Endothelial cell (in vitro differentiated cells): ENCODE results near the gene HLA-DMA. TPM values are rescaled to one million over a fixed set of nuclear protein-coding genes. Genes with fewer than 3 reads are reported as not detected.

Experiments
- DNase-seq: peaks from one replicate; pipeline ENCODE4 v3.0.0; 2021; ENCODE audit warnings: low spot score
- H3K27ac Mint-ChIP-seq: one replicate; pipeline ENCODE4 v1.8.0; 2021; ENCODE audit warnings: mixed read lengths, inconsistent platforms; ENCODE audit not compliant: unreplicated experiment
- H3K27me3 Mint-ChIP-seq: one replicate; pipeline ENCODE4 v1.8.0; 2021; ENCODE audit warnings: mild to moderate bottlenecking, moderate library complexity, mixed read lengths, inconsistent platforms; ENCODE audit not compliant: unreplicated experiment
- H3K36me3 Mint-ChIP-seq: one replicate; pipeline ENCODE4 v1.8.0; 2021; ENCODE audit warnings: mild to moderate bottlenecking, low read depth, mixed read lengths, inconsistent platforms; ENCODE audit not compliant: unreplicated experiment
- H3K4me1 Mint-ChIP-seq: one replicate; pipeline ENCODE4 v1.8.0; 2021; ENCODE audit warnings: mild to moderate bottlenecking, mixed read lengths, inconsistent platforms; ENCODE audit not compliant: unreplicated experiment
- H3K4me3 Mint-ChIP-seq: one replicate; pipeline ENCODE4 v1.8.0; 2021; ENCODE audit warnings: mild to moderate bottlenecking, mixed read lengths, inconsistent platforms; ENCODE audit not compliant: unreplicated experiment
- H3K9me3 Mint-ChIP-seq: one replicate; pipeline ENCODE4 v1.8.0; 2021; ENCODE audit warnings: mixed read lengths, inconsistent platforms; ENCODE audit not compliant: unreplicated experiment
- CTCF ChIP-seq: fragments of 200-600 bp; sonication (generic); IDR thresholded peaks from one replicate; pipeline ENCODE4 v1.5.0; 2021; ENCODE audit warnings: antibody characterized with exemption; ENCODE audit not compliant: unreplicated experiment
- total RNA-seq: library from RNA; stranded (reverse); fragmentation: NEBNext Ultra II Directional; extraction: Animal tissue kit (Norgen Biotek cat#: 25700); gene quantifications from one replicate; pipeline ENCODE4 v1.2.1, GENCODE V29; 2021; ENCODE audit not compliant: unreplicated experiment

The HLA-DMA gene
- total RNA-seq, 1 donor from 2014 or later = 13.0 TPM

DNA sequence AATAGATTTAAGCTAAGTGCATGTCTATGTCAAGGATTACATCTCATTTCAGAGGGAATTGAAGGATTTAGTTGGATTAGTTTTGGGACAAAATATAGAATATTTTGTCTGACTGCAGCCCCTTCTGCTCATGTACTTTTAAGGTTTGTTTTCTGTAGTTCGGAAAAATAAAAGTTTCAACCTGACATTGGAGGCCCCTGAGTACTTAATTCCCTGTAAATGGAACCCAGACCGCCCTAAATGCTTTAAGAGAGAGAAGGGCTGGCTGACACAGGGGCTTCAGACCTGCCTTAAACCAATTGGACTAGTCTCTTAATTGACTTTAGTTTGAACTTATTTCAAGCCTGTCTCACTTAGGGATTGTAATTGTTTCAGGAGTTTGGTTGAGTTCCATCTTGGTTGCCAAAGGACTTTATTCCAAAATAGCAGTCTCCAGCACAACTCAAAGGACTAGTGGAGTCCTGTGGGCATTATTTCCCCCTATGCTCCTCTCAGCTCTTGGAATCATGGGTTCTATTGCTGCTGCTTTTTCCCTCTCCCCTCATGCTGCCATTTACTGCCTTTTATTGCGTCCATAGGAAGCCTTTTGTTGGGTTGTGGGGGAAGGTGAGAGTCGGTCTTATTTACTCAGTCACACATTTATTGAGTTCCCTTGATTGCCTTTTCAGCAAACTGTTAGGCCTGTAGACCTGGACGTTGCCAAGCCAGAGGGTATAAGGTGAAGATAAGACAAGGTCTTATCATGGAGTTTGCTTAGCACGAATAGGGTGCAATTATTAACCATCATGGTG is 30.0 kb upstream of the HLA-DMA start:
- no peak for DNase-seq
- H3K36me3 Mint-ChIP-seq = peaks cover 34% of the 10 kb centered on the region
- no peak overlapping the region for H3K27ac Mint-ChIP-seq
- H3K4me1 Mint-ChIP-seq = peaks cover 6% of the 10 kb centered on the region
- no peaks in the 10 kb centered on the region for H3K9me3 Mint-ChIP-seq
- H3K27me3 Mint-ChIP-seq = peaks cover 2% of the 10 kb centered on the region
- no peak overlapping the region for H3K4me3 Mint-ChIP-seq
- no peak for TF ChIP-seq CTCF

DNA sequence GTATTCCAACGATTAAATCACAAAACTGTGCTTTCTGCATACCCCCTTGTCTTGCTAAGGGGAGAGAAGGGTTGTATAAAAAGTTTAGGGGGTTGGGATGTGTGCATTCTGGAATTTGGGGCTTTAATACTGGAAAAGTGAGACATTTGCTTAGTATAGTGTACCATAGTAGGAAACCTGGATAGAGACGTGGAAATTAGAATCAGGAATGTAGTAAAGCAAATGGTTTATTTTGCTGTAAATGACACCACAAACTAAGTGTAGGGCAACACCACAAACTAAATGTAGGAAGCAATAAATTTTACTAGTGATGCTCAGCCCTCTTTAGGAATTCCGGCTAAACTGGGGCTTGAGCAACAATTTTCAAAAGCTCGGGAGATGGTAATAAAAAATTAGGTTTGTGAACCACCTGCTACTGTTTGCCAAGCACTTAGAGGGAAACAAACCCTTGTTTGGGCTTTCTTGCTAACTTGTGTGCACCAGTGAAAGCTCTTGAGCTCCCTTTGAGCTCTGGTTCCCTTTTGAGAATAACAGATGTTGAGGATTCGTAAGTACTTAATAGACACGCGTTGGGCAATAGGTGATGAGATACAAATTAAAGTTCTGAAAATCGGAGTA is 29.3 kb upstream of the HLA-DMA start:
- H3K9me3 Mint-ChIP-seq = no peaks in the 10 kb centered on the region
- no peak for TF ChIP-seq CTCF
- no peak overlapping the region for H3K27ac Mint-ChIP-seq
- H3K4me3 Mint-ChIP-seq = no peak overlapping the region
- H3K27me3 Mint-ChIP-seq = peaks cover 2% of the 10 kb centered on the region
- H3K4me1 Mint-ChIP-seq = peaks cover 11% of the 10 kb centered on the region
- no peak for DNase-seq
- peaks cover 41% of the 10 kb centered on the region for H3K36me3 Mint-ChIP-seq

DNA sequence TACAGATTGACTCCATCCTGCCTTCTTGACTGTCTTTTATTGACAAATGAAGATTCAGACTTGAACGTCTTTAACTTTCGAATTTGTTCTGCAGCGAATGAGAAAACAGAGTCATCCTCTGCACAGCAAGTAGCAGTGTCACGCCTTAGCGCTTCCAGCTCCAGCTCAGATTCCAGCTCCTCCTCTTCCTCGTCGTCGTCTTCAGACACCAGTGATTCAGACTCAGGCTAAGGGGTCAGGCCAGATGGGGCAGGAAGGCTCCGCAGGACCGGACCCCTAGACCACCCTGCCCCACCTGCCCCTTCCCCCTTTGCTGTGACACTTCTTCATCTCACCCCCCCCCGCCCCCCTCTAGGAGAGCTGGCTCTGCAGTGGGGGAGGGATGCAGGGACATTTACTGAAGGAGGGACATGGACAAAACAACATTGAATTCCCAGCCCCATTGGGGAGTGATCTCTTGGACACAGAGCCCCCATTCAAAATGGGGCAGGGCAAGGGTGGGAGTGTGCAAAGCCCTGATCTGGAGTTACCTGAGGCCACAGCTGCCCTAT is 27.7 kb upstream of the HLA-DMA start:
- H3K27ac Mint-ChIP-seq = no peak overlapping the region
- H3K4me3 Mint-ChIP-seq = no peak overlapping the region
- TF ChIP-seq CTCF = no peak
- peaks cover 26% of the 10 kb centered on the region for H3K4me1 Mint-ChIP-seq
- H3K27me3 Mint-ChIP-seq = peaks cover 2% of the 10 kb centered on the region
- no peak for DNase-seq
- H3K36me3 Mint-ChIP-seq = peaks cover 57% of the 10 kb centered on the region
- H3K9me3 Mint-ChIP-seq = no peaks in the 10 kb centered on the region

GRCh38 chr6:32979720-32980487 is 27.0 kb upstream of the HLA-DMA start:
- H3K27me3 Mint-ChIP-seq = no peaks in the 10 kb centered on the region
- H3K4me3 Mint-ChIP-seq = peak overlapping the region; percentile 43
- H3K4me1 Mint-ChIP-seq = peaks cover 33% of the 10 kb centered on the region

More at GRCh38 chr6:32979720-32980487, 27.0 kb upstream of the HLA-DMA start:
- no peaks in the 10 kb centered on the region for H3K9me3 Mint-ChIP-seq
- no peak for TF ChIP-seq CTCF
- no peak overlapping the region for H3K27ac Mint-ChIP-seq
- DNase-seq = no peak
- peaks cover 64% of the 10 kb centered on the region for H3K36me3 Mint-ChIP-seq
